ENCODE data around the gene ITGB1BP1.

ITGB1BP1 gene

GRCh38 chr2:9365498-9366019, 57.8 kb downstream of the ITGB1BP1 start:
- Histone ChIP-seq H3K4me3 (ENCODE audit: low read depth in 1 of 2, low read length in 1 of 2) (no peak overlapping the region), H3K36me3 (no peaks in the 10 kb centered on the region), H3K9me3 (no peaks in the 10 kb centered on the region), H3K4me1 (ENCODE audit: control insufficient read depth in 1 of 2, insufficient read depth in 1 of 2, low read depth in 1 of 2, low read length in 1 of 2) (no peaks in the 10 kb centered on the region), H3K27ac (no peak overlapping the region), H3K27me3 (no peaks in the 10 kb centered on the region)
- TF ChIP-seq CTCF (IDR thresholded peaks at IDR 0.05), result no peak

- no peak overlapping the region for H3K27ac ChIP-seq
- no peaks in the 10 kb centered on the region for H3K36me3 ChIP-seq
These were observed 58.4 kb downstream of the ITGB1BP1 start for GRCh38 chr2:9364791-9365497.

GRCh38 chr2:9364373-9364772, 59.0 kb downstream of the ITGB1BP1 start:
- Histone ChIP-seq H3K27ac (no peak overlapping the region), H3K4me1 (ENCODE audit: control insufficient read depth in 1 of 2, insufficient read depth in 1 of 2, low read depth in 1 of 2, low read length in 1 of 2) (no peaks in the 10 kb centered on the region), H3K4me3 (ENCODE audit: low read depth in 1 of 2, low read length in 1 of 2) (no peak overlapping the region), H3K27me3 (no peaks in the 10 kb centered on the region), H3K36me3 (no peaks in the 10 kb centered on the region), H3K9me3 (no peaks in the 10 kb centered on the region)
- no peak for TF ChIP-seq CTCF (IDR thresholded peaks at IDR 0.05)

More at GRCh38 chr2:9364791-9365497, 58.4 kb downstream of the ITGB1BP1 start:
- no peaks in the 10 kb centered on the region for H3K27me3 ChIP-seq
- H3K4me3 ChIP-seq (ENCODE audit: low read depth in 1 of 2, low read length in 1 of 2), result no peak overlapping the region
- no peak for TF ChIP-seq CTCF (IDR thresholded peaks at IDR 0.05)
- H3K4me1 ChIP-seq (ENCODE audit: control insufficient read depth in 1 of 2, insufficient read depth in 1 of 2, low read depth in 1 of 2, low read length in 1 of 2), result no peaks in the 10 kb centered on the region
- no peaks in the 10 kb centered on the region for H3K9me3 ChIP-seq

- no peaks in the 10 kb centered on the region for H3K36me3 ChIP-seq
- no peak for TF ChIP-seq CTCF (IDR thresholded peaks at IDR 0.05)
These were observed 62.6 kb downstream of the ITGB1BP1 start for GRCh38 chr2:9360701-9361100.

DNA sequence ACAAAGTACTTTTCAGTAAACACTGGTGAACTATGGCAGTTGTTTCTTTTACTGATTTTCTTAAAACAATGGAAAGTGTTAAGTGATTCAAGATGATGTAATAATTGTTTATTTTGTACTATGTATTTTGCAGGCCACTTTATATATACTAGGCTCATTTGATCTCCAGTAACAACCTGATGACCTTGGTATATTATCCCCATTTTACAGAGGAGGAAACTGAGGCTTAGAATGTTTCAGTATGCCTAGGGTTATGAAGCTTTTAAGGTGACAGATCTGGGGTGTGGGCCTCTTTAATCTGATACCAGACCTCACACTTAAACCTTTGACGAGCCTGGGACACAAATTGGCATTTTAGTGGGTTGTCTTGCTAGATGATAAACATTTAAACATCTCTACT, 63.2 kb downstream of the ITGB1BP1 start:
- Histone ChIP-seq H3K4me1 (ENCODE audit: control insufficient read depth in 1 of 2, insufficient read depth in 1 of 2, low read depth in 1 of 2, low read length in 1 of 2) (no peaks in the 10 kb centered on the region), H3K36me3 (no peaks in the 10 kb centered on the region), H3K27ac (no peak overlapping the region), H3K4me3 (ENCODE audit: low read depth in 1 of 2, low read length in 1 of 2) (no peak overlapping the region), H3K27me3 (no peaks in the 10 kb centered on the region), H3K9me3 (no peaks in the 10 kb centered on the region)
- TF ChIP-seq CTCF (IDR thresholded peaks at IDR 0.05), result no peak

More at GRCh38 chr2:9360701-9361100, 62.6 kb downstream of the ITGB1BP1 start:
- Histone ChIP-seq H3K4me3 (ENCODE audit: low read depth in 1 of 2, low read length in 1 of 2) (no peak overlapping the region), H3K27me3 (no peaks in the 10 kb centered on the region), H3K9me3 (no peaks in the 10 kb centered on the region), H3K27ac (no peak overlapping the region), H3K4me1 (ENCODE audit: control insufficient read depth in 1 of 2, insufficient read depth in 1 of 2, low read depth in 1 of 2, low read length in 1 of 2) (no peaks in the 10 kb centered on the region)

Data from neutrophil (primary cell).